Measurements from ENCODE around the gene SPPL2B. TPM values are rescaled to one million over a fixed set of nuclear protein-coding genes. Genes with fewer than 3 reads are reported as not detected.

SPPL2B gene
- total RNA-seq, 2 donors from 2014 or later = 52.0 to 55.3 TPM

DNA sequence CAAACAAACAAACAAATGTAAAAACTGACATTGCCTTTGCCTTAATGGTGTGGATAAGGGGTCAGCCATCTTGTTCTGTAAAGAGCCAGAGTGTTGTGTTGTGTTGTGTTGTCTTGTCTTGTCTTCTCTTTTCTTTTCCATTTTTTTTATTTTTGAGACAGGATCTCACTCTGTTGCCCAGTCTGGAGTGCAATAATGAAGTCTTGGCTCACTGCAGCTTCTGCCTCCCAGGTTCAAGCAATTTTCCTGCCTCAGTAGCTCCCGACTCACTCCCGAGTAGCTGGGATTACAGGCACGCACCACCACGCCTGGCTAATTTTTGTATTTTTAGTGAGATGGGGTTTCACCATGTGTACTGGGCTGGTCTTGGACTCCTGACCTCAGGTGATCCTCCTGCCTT lies 71.1 kb downstream of the SPPL2B start:
- H3K4me3 Mint-ChIP-seq = no peak overlapping the region
- ATAC-seq (replicated peaks in 1 of 2) = no peak
- no peak for DNase-seq
- no peaks in the 10 kb centered on the region for H3K27me3 Mint-ChIP-seq (ENCODE audit: low read depth)
- H3K36me3 Mint-ChIP-seq (ENCODE audit: insufficient read depth in 2 of 2) = no peaks in the 10 kb centered on the region
- H3K27ac Mint-ChIP-seq = no peak overlapping the region
- no peaks in the 10 kb centered on the region for H3K4me1 Mint-ChIP-seq (ENCODE audit: low read depth)
- H3K9me3 Mint-ChIP-seq = no peaks in the 10 kb centered on the region

Other genes with a start within 250 kb of the SPPL2B start
- gene MOB3A, start 232.4 kb upstream of the SPPL2B start, total RNA-seq = 100 to 1,000 TPM; 129 to 134 TPM
- 10 to 100 TPM; 28.5 to 36.9 TPM for gene IZUMO4, start 231.8 kb upstream of the SPPL2B start, total RNA-seq
- 100 to 1,000 TPM; 111 to 114 TPM for gene AP3D1, start 177.1 kb upstream of the SPPL2B start, total RNA-seq
- gene DOT1L, start 164.8 kb upstream of the SPPL2B start, total RNA-seq = 10 to 100 TPM; 50.4 to 55.4 TPM
- gene PLEKHJ1, start 92.4 kb upstream of the SPPL2B start, total RNA-seq = 10 to 100 TPM; 67.4 to 92.7 TPM
- gene SF3A2, start 91.9 kb upstream of the SPPL2B start, total RNA-seq = 100 to 1,000 TPM; 146 to 147 TPM
- gene AMH, start 79.4 kb upstream of the SPPL2B start, total RNA-seq = 1 to 10 TPM; 4.6 to 10.0 TPM
- gene JSRP1, start 72.3 kb upstream of the SPPL2B start, total RNA-seq = 1 to 10 TPM in 1 of 2 donors, under 1 TPM in 1; 0.72 to 1.6 TPM
- gene PEAK3, start 46.5 kb upstream of the SPPL2B start, total RNA-seq = under 1 TPM in 1 of 2 donors, not detected in 1; 0.09 TPM
- gene LINGO3, start 20.5 kb upstream of the SPPL2B start, total RNA-seq = not detected
- gene LSM7, start 98 bp upstream of the SPPL2B start, total RNA-seq = 10 to 100 TPM; 74.7 to 84.5 TPM
- gene TMPRSS9, start 31.6 kb downstream of the SPPL2B start, total RNA-seq = under 1 TPM in 1 of 2 donors, not detected in 1; 0.19 TPM
- gene TIMM13, start 98.9 kb downstream of the SPPL2B start, total RNA-seq = 10 to 100 TPM; 51.4 to 54.0 TPM
- gene LMNB2, start 128.3 kb downstream of the SPPL2B start, total RNA-seq = 10 to 100 TPM; 72.2 to 76.8 TPM
- 10 to 100 TPM; 84.4 to 84.5 TPM for gene GADD45B, start 147.4 kb downstream of the SPPL2B start, total RNA-seq